Activated T-cell treated with anti-CD3 and anti-CD28 coated beads, Interleukin-2, amount 50 U/mL, for 48 hours (primary cell): ENCODE data around the gene LMF1.

Experiments used
- DNase-seq, 2 experiments: peaks; one replicate each; pipeline ENCODE4 v3.0.0-alpha.2; 2020

The LMF1 gene

GRCh38 chr16:984736-985636, 14.2 kb upstream of the LMF1 start:
- DNase-seq: no peak

- no peak for DNase-seq
Measured at GRCh38 chr16:984121-984694, 13.4 kb upstream of the LMF1 start.

- no peak for DNase-seq
Measured at GRCh38 chr16:983044-984030, 12.6 kb upstream of the LMF1 start.

- peak in 1 of 2 experiments; percentile 54 for DNase-seq
Measured at GRCh38 chr16:982145-983043, 11.6 kb upstream of the LMF1 start.

- no peak for DNase-seq
Measured at GRCh38 chr16:981695-982144, 10.9 kb upstream of the LMF1 start, which contains the start of gene SOX8. SOX8 (plus strand) TSS chr16:981770; CDS start chr16:981923, 153 bp downstream.

- DNase-seq: no peak
Measured at GRCh38 chr16:980595-980854, 9.7 kb upstream of the LMF1 start.

- DNase-seq: no peak
Measured at GRCh38 chr16:979859-980594, 9.2 kb upstream of the LMF1 start.

GRCh38 chr16:979147-979546, 8.4 kb upstream of the LMF1 start:
- no peak for DNase-seq

- no peak for DNase-seq
Measured at GRCh38 chr16:978403-978802, 7.6 kb upstream of the LMF1 start.

GRCh38 chr16:977896-978295, 7.1 kb upstream of the LMF1 start:
- DNase-seq: no peak

GRCh38 chr16:977081-977701, 6.4 kb upstream of the LMF1 start:
- DNase-seq: no peak

- DNase-seq: no peak
Measured at GRCh38 chr16:976389-976931, 5.7 kb upstream of the LMF1 start.

GRCh38 chr16:975291-975690, 4.5 kb upstream of the LMF1 start:
- DNase-seq: no peak

- DNase-seq: no peak
Measured at GRCh38 chr16:974611-975261, 4.0 kb upstream of the LMF1 start.

GRCh38 chr16:974001-974601, 3.3 kb upstream of the LMF1 start:
- DNase-seq: no peak

- no peak for DNase-seq
Measured at GRCh38 chr16:973366-973765, 2.6 kb upstream of the LMF1 start.

- no peak for DNase-seq
Measured at GRCh38 chr16:972316-973002, 1.7 kb upstream of the LMF1 start.

GRCh38 chr16:971981-972315, 1.2 kb upstream of the LMF1 start:
- no peak for DNase-seq

- no peak for DNase-seq
Measured at GRCh38 chr16:971582-971905, 760 bp upstream of the LMF1 start.

GRCh38 chr16:970386-970765, 408 bp downstream of the LMF1 start:
- no peak for DNase-seq
